Right lobe of liver (tissue), 4 donors: ENCODE results near the gene RAB21.

Experiments used
- CTCF ChIP-seq, 4 donors: fragments of 200-600 bp in 3 of 4; fragments of 450-650 bp in 1 of 4; IDR thresholded peaks; one replicate each; pipeline versions ENCODE4 v1.5.1 to v1.8.0; 2016 to 2022; ENCODE audit warnings: antibody characterized with exemption in 4 of 4, mild to moderate bottlenecking in 2 of 4
- POLR2A ChIP-seq: fragments of 450-650 bp; IDR thresholded peaks from one replicate; pipeline ENCODE4 v1.6.1; 2017; ENCODE audit warnings: antibody characterized with exemption, mild to moderate bottlenecking
- donor health status: DM: no; HTN: no; CAD: no.
- donor health status: DM: no; HTN: no; CAD: no.
- donor health status: DM: no; HTN: yes; CAD: no.

GRCh38 chr12:71727958-71728357, 26.7 kb upstream of the RAB21 start:
- TF ChIP-seq POLR2A (no peak), CTCF (IDR thresholded peaks at IDR 0.05) (no peak)
